GM12878 (cell line): ENCODE data around the gene IGHMBP2. TPM values are rescaled to one million over a fixed set of nuclear protein-coding genes. Genes with fewer than 3 reads are reported as not detected.

ENCODE experiments used
- ATF2 ChIP-seq: IDR thresholded peaks from 2 replicates; pipeline ENCODE4 v1.6.1; 2012; ENCODE audit warnings: low read length, inconsistent platforms
- CEBPB ChIP-seq, 2 experiments: fragments of 150-350 bp in 1 of 2; IDR thresholded peaks; 2 replicates each; pipeline ENCODE4 v1.6.1; 2012 to 2014; ENCODE audit warnings: low read depth in 2 of 2, low read length in 2 of 2, borderline replicate concordance in 1 of 2, inconsistent platforms in 1 of 2
- CHD4 ChIP-seq: fragments of 200-600 bp; sonication (generic); IDR thresholded peaks from 2 replicates; pipeline ENCODE4 v1.6.1; 2016; ENCODE audit warnings: mild to moderate bottlenecking
- CREB1 ChIP-seq: IDR thresholded peaks from 2 replicates; pipeline ENCODE4 v1.6.1; 2012; ENCODE audit warnings: low read depth, mild to moderate bottlenecking, inconsistent platforms
- IKZF2 ChIP-seq, 2 experiments: fragments of 450-650 bp; IDR thresholded peaks; 2 replicates each; pipeline ENCODE4 v1.6.1; 2017; ENCODE audit warnings: mild to moderate bottlenecking in 2 of 2, moderate library complexity in 2 of 2
- NFIC ChIP-seq: IDR thresholded peaks from 2 replicates; pipeline ENCODE4 v1.6.1; 2012; ENCODE audit warnings: low read depth, mild to moderate bottlenecking, inconsistent platforms, low read length, moderate library complexity
- NKRF ChIP-seq: fragments of 450-650 bp; conservative IDR thresholded peaks from 2 replicates; pipeline ENCODE4 v1.6.1; 2017; ENCODE audit warnings: mild to moderate bottlenecking, moderate library complexity
- SUZ12 ChIP-seq: fragments of 200-600 bp; sonication (generic); IDR thresholded peaks from one replicate; pipeline ENCODE4 v1.6.1; 2018; ENCODE audit warnings: antibody characterized with exemption, mild to moderate bottlenecking; ENCODE audit not compliant: unreplicated experiment
- TBL1XR1 ChIP-seq: IDR thresholded peaks from 2 replicates; pipeline ENCODE4 v1.6.1; 2012; ENCODE audit warnings: low read depth, low read length, improper control_type of control experiment
- TCF7 ChIP-seq: IDR thresholded peaks from 2 replicates; pipeline ENCODE4 v1.6.1; 2014; ENCODE audit warnings: antibody characterized with exemption, borderline replicate concordance
- ZBTB11 ChIP-seq: fragments of 450-650 bp; formaldehyde crosslinking; IDR thresholded peaks from 2 replicates; pipeline ENCODE4 v1.5.0; 2022; ENCODE audit warnings: mild to moderate bottlenecking, missing genetic modification characterization
- ZNF207 ChIP-seq: fragments of 450-650 bp; IDR thresholded peaks from 2 replicates; pipeline ENCODE4 v1.6.1; 2014; ENCODE audit warnings: antibody characterized with exemption, mild to moderate bottlenecking, borderline replicate concordance
- polyA plus RNA-seq, 11 experiments: library from polyadenylated mRNA; depleted of rRNA in 4 of 11; unstranded in 6 of 11; stranded (reverse) in 5 of 11; fragments of >200 nt; fragmentation: Nextera tagmentation in 4 of 11; fragmentation: Illumina TruSeq in 1 of 11; extraction: Ambion mirVana in 4 of 11; extraction: Trizol in 1 of 11; gene quantifications; 1 replicate in 1 of 11; 2 replicates in 10 of 11; pipeline versions ENCODE4 v1.2.1 to v1.2.3, GENCODE V29; 2011 to 2016; ENCODE audit warnings: inconsistent platforms in 2 of 11, missing spikeins in 2 of 11, low read depth in 1 of 11
- total RNA-seq, 4 experiments: library from RNA; depleted of rRNA in 3 of 4; stranded (reverse); fragments of >200 nt in 3 of 4; fragmentation: Illumina TruSeq in 1 of 4; extraction: Trizol in 1 of 4; gene quantifications; 2 replicates each; pipeline versions ENCODE4 v1.2.1 to v1.2.3, GENCODE V29; 2013 to 2021

Gene IGHMBP2
- total and polyA plus RNA-seq, 10 of the 15 experiments (the other 5 are each of a cell fraction or from before 2014, with no cell fraction given) = 1.4 to 20.1 (median 11.2) TPM

GRCh38 chr11:68935066-68935465 lies 31.4 kb downstream of the IGHMBP2 start (continued):
- TF ChIP-seq ZBTB11 (CRISPR knock-in tag) (no peak), CEBPB (IDR thresholded peaks at IDR 0.05; ENCODE audit: borderline replicate concordance in 1 of 2, low read depth in 2 of 2, low read length in 2 of 2) (no peak), CREB1 (no peak), NKRF (no peak), IKZF2 (IDR thresholded peaks at IDR 0.05) (no peak), TCF7 (no peak), CHD4 (no peak), TBL1XR1 (no peak), NFIC (no peak), ATF2 (no peak), ZNF207 (no peak), SUZ12 (no peak)
